ENCODE results near the gene ADORA2A. TPM values are rescaled to one million over a fixed set of nuclear protein-coding genes. Genes with fewer than 3 reads are reported as not detected.

ADORA2A gene
- total RNA-seq, 1 experiment from 2014 or later: 3.5 TPM

DNA sequence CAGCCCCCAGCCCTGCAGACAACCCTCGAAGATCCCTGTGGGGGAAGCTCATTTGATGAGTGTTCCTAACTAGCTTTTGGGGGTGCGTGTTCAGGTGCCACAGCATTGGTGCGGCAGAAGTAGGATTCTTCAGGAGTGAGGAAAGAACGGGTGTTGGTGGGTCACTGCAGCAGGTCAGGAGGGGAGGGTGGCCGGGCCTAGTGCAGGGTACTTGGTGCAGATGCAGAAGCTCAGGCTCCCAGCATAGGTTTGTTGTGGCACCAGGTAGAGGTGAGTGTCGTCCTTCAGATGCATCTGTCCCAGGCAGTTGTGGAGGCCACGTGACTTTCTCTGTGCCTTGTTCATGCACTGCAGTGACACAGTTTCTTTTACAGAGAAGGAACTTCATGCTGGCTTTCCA, 15.1 kb upstream of the ADORA2A start:
- Histone ChIP-seq H4K91ac (ENCODE audit: insufficient read length, low read depth, low read length) (no peak overlapping the region), H4K5ac (ENCODE audit: insufficient read length, low read depth, low read length) (no peak overlapping the region), H3T11ph (ENCODE audit: low read length) (no peak overlapping the region), H3K4me1 (ENCODE audit: insufficient read depth, low read length) (no peaks in the 10 kb centered on the region), H3K27ac (ENCODE audit: insufficient read length, low read depth, low read length) (no peak overlapping the region), H3K4ac (ENCODE audit: low read depth, low read length) (no peak overlapping the region), H3K14ac (ENCODE audit: insufficient read depth, low read length) (no peak overlapping the region), H2BK15ac (ENCODE audit: low read depth, low read length) (no peak overlapping the region), H3K27me3 (ENCODE audit: insufficient read depth, low read length) (no peaks in the 10 kb centered on the region), H2BK12ac (ENCODE audit: insufficient read length, low read depth, low read length) (no peak overlapping the region), H3K18ac (ENCODE audit: insufficient read length, low read depth, low read length) (no peak overlapping the region), H4K20me1 (ENCODE audit: control insufficient read depth, insufficient read depth, insufficient read length) (no peaks in the 10 kb centered on the region), H3K23ac (ENCODE audit: insufficient read length, low read depth, low read length) (no peak overlapping the region), H3K9me3 (ENCODE audit: control insufficient read depth, low read depth, low read length) (no peaks in the 10 kb centered on the region), H3K56ac (ENCODE audit: insufficient read length, low read depth, low read length) (no peak overlapping the region), H3K23me2 (ENCODE audit: insufficient read length, low read depth, low read length, poor library complexity, severe bottlenecking) (no peaks in the 10 kb centered on the region), H3K79me1 (ENCODE audit: insufficient read depth, low read depth, low read length, poor library complexity, severe bottlenecking) (no peaks in the 10 kb centered on the region), H3K4me2 (ENCODE audit: insufficient read depth, insufficient read length, low read length) (no peak overlapping the region), H3K9ac (ENCODE audit: extremely low read depth, insufficient read length, low read length) (no peak overlapping the region), H2BK20ac (ENCODE audit: low read depth, low read length, poor library complexity, severe bottlenecking) (no peak overlapping the region), H2AFZ (ENCODE audit: low read length) (no peak overlapping the region), H2AK5ac (ENCODE audit: insufficient read length, low read length) (no peak overlapping the region), H3K79me2 (ENCODE audit: insufficient read depth, low read length) (no peaks in the 10 kb centered on the region), H2BK5ac (ENCODE audit: insufficient read length, low read length) (no peak overlapping the region), H4K8ac (replicated peaks; ENCODE audit: insufficient read length, low read depth, low read length) (no peak overlapping the region), H2BK120ac (ENCODE audit: low read depth, low read length, poor library complexity, severe bottlenecking) (no peak overlapping the region)
- Mint-ChIP-seq H3K4me1 (peaks cover under 1% of the 10 kb centered on the region in 2 experiments; a peak in 3 of 4 replicates), H3K27me3 (ENCODE audit: low read depth) (no peaks in the 10 kb centered on the region), H3K36me3 (ENCODE audit: insufficient read depth in 1 of 3, low read depth in 3 of 3) (peaks cover 4 to 32% (median 32%) of the 10 kb centered on the region in 3 experiments; a peak in 6 of 7 replicates), H3K9me3 (no peaks in the 10 kb centered on the region), H3K4me3 (no peak overlapping the region), H3K27ac (no peak overlapping the region; a peak in 1 of 7 replicates)
- no peak for DNase-seq
- TF ChIP-seq, protein P1, sequence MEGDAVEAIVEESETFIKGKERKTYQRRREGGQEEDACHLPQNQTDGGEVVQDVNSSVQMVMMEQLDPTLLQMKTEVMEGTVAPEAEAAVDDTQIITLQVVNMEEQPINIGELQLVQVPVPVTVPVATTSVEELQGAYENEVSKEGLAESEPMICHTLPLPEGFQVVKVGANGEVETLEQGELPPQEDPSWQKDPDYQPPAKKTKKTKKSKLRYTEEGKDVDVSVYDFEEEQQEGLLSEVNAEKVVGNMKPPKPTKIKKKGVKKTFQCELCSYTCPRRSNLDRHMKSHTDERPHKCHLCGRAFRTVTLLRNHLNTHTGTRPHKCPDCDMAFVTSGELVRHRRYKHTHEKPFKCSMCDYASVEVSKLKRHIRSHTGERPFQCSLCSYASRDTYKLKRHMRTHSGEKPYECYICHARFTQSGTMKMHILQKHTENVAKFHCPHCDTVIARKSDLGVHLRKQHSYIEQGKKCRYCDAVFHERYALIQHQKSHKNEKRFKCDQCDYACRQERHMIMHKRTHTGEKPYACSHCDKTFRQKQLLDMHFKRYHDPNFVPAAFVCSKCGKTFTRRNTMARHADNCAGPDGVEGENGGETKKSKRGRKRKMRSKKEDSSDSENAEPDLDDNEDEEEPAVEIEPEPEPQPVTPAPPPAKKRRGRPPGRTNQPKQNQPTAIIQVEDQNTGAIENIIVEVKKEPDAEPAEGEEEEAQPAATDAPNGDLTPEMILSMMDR (conservative IDR thresholded peaks at IDR 0.05): no peak
- WGBS (ENCODE audit: extremely low coverage, insufficient read length, low lambda C conversion rate): no CpG with 5 or more reads among the region's 7 CpGs

All from H9 (cell line).